Neural crest cell (in vitro differentiated cells): ENCODE data around the gene DAPK2. TPM values are rescaled to one million over a fixed set of nuclear protein-coding genes. Genes with fewer than 3 reads are reported as not detected.
A peak's percentile ranks its signal among the peaks of the same experiment; 100 is the strongest.

Experiments used
- DNase-seq: peaks from one replicate; pipeline ENCODE4 v3.0.0; 2021; ENCODE audit warnings: low read depth, mixed read lengths, low spot score
- H3K27ac Mint-ChIP-seq: one replicate; pipeline ENCODE4 v1.8.0; 2021; ENCODE audit warnings: mild to moderate bottlenecking, mixed read lengths; ENCODE audit not compliant: unreplicated experiment
- H3K27me3 Mint-ChIP-seq: 2 replicates; pipeline ENCODE4 v1.8.0; 2021; ENCODE audit warnings: low read depth, mild to moderate bottlenecking, mixed read lengths
- H3K36me3 Mint-ChIP-seq: 2 replicates; pipeline ENCODE4 v1.8.0; 2021; ENCODE audit warnings: low read depth, mild to moderate bottlenecking, mixed read lengths
- H3K4me1 Mint-ChIP-seq: 2 replicates; pipeline ENCODE4 v1.8.0; 2021; ENCODE audit warnings: mixed read lengths
- H3K4me3 Mint-ChIP-seq: one replicate; pipeline ENCODE4 v1.8.0; 2021; ENCODE audit warnings: mild to moderate bottlenecking, mixed read lengths
- H3K9me3 Mint-ChIP-seq: 2 replicates; pipeline ENCODE4 v1.8.0; 2021; ENCODE audit warnings: mixed read lengths
- CTCF ChIP-seq: fragments of 200-600 bp; sonication (generic); conservative IDR thresholded peaks from 2 replicates; pipeline ENCODE4 v1.5.0; 2021; ENCODE audit warnings: antibody characterized with exemption, mild to moderate bottlenecking
- total RNA-seq: library from RNA; stranded (reverse); gene quantifications from 2 replicates; pipeline ENCODE4 v1.2.1, GENCODE V29; 2021

Gene DAPK2
- total RNA-seq, 1 donor from 2014 or later = 8.5 TPM

GRCh38 chr15:63895787-63896218 is 150.5 kb downstream of the DAPK2 start:
- Mint-ChIP-seq H3K27ac (peak overlapping the region; percentile 79), H3K36me3 (no peaks in the 10 kb centered on the region), H3K9me3 (no peaks in the 10 kb centered on the region), H3K4me1 (peaks cover 24% of the 10 kb centered on the region), H3K4me3 (no peak overlapping the region), H3K27me3 (no peaks in the 10 kb centered on the region)
- no peak for DNase-seq
- TF ChIP-seq CTCF = no peak

- Mint-ChIP-seq H3K9me3 (no peaks in the 10 kb centered on the region), H3K27me3 (no peaks in the 10 kb centered on the region), H3K36me3 (no peaks in the 10 kb centered on the region), H3K4me1 (peaks cover 23% of the 10 kb centered on the region), H3K4me3 (no peak overlapping the region), H3K27ac (no peak overlapping the region)
- TF ChIP-seq CTCF = no peak
- DNase-seq = no peak
These were observed 151.1 kb downstream of the DAPK2 start for GRCh38 chr15:63895194-63895593.

- no peak overlapping the region for H3K27ac Mint-ChIP-seq
- no peak for TF ChIP-seq CTCF
These were observed 151.7 kb downstream of the DAPK2 start for GRCh38 chr15:63894662-63894949.

GRCh38 chr15:63893866-63894661 is 152.2 kb downstream of the DAPK2 start:
- H3K27ac Mint-ChIP-seq = no peak overlapping the region
- H3K4me1 Mint-ChIP-seq = peaks cover 29% of the 10 kb centered on the region
- H3K36me3 Mint-ChIP-seq = no peaks in the 10 kb centered on the region
- no peak overlapping the region for H3K4me3 Mint-ChIP-seq
- no peaks in the 10 kb centered on the region for H3K27me3 Mint-ChIP-seq
- no peaks in the 10 kb centered on the region for H3K9me3 Mint-ChIP-seq
- TF ChIP-seq CTCF = no peak
- DNase-seq = no peak

More at GRCh38 chr15:63894662-63894949, 151.7 kb downstream of the DAPK2 start:
- H3K4me1 Mint-ChIP-seq = peaks cover 27% of the 10 kb centered on the region
- H3K4me3 Mint-ChIP-seq = no peak overlapping the region
- no peaks in the 10 kb centered on the region for H3K36me3 Mint-ChIP-seq
- H3K27me3 Mint-ChIP-seq = no peaks in the 10 kb centered on the region
- no peaks in the 10 kb centered on the region for H3K9me3 Mint-ChIP-seq
- DNase-seq = no peak

GRCh38 chr15:63892794-63893441 is 153.4 kb downstream of the DAPK2 start:
- peaks cover 29% of the 10 kb centered on the region for H3K4me1 Mint-ChIP-seq
- H3K27me3 Mint-ChIP-seq = no peaks in the 10 kb centered on the region
- H3K36me3 Mint-ChIP-seq = no peaks in the 10 kb centered on the region
- H3K27ac Mint-ChIP-seq = no peak overlapping the region
- H3K9me3 Mint-ChIP-seq = no peaks in the 10 kb centered on the region
- H3K4me3 Mint-ChIP-seq = no peak overlapping the region
- TF ChIP-seq CTCF = no peak
- no peak for DNase-seq
